Fibroblast of lung (primary cell): ENCODE results near the gene PTPRM.

Experiments used
- CTCF ChIP-seq, 2 donors: IDR thresholded peaks in 1 of 2; conservative IDR thresholded peaks in 1 of 2; 1 replicate in 1 of 2; 2 replicates in 1 of 2; pipeline ENCODE4 v1.5.1; 2011 to 2012; ENCODE audit warnings: low read length in 2 of 2, control low read depth in 1 of 2, inconsistent platforms in 1 of 2, low read depth in 1 of 2, mild to moderate bottlenecking in 1 of 2
- EZH2 ChIP-seq: IDR thresholded peaks from 2 replicates; pipeline ENCODE4 v1.5.1; 2012; ENCODE audit warnings: low read length, control low read depth, mild to moderate bottlenecking; ENCODE audit errors: missing control alignments

GRCh38 chr18:7671105-7671504 is 104.0 kb downstream of the PTPRM start:
- no peak for TF ChIP-seq CTCF (conservative IDR thresholded peaks at IDR 0.05 in 1 of 2, IDR thresholded peaks at IDR 0.05 in 1 of 2; ENCODE audit: low read depth in 1 of 2, low read length in 2 of 2)
- no peak for TF ChIP-seq EZH2
